ENCODE data around the gene PIH1D2.

DNA sequence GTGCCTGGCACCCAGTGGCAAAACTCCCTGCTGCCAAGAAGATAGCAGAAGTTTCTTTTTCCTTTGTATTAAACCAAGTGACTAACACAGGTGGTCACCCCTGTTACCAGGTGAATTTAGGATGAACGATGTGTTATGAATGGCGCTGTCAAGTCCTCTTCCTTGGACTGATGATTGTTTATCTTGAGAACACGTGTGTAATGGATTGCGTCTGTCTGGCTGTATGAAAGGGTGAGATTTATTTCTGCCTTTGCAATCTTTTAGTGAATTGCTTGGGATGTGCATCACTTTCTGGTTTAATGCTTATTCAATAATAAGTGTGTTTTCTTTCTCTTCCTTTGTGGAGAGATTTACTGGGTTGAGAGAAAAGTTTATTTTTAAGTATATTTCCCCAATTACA, 49.3 kb upstream of the PIH1D2 start:
- TF ChIP-seq, protein P1, sequence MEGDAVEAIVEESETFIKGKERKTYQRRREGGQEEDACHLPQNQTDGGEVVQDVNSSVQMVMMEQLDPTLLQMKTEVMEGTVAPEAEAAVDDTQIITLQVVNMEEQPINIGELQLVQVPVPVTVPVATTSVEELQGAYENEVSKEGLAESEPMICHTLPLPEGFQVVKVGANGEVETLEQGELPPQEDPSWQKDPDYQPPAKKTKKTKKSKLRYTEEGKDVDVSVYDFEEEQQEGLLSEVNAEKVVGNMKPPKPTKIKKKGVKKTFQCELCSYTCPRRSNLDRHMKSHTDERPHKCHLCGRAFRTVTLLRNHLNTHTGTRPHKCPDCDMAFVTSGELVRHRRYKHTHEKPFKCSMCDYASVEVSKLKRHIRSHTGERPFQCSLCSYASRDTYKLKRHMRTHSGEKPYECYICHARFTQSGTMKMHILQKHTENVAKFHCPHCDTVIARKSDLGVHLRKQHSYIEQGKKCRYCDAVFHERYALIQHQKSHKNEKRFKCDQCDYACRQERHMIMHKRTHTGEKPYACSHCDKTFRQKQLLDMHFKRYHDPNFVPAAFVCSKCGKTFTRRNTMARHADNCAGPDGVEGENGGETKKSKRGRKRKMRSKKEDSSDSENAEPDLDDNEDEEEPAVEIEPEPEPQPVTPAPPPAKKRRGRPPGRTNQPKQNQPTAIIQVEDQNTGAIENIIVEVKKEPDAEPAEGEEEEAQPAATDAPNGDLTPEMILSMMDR (IDR thresholded peaks at IDR 0.05) = no peak
- no peak for TF ChIP-seq POLR2A (IDR thresholded peaks at IDR 0.05)
